GM10266 (cell line): ENCODE data around the gene TBX5.

Source experiments
- DNase-seq: peaks from one replicate; pipeline ENCODE4 v3.0.0; 2012; ENCODE audit errors: extremely low spot score
- CTCF ChIP-seq: IDR thresholded peaks from 2 replicates; pipeline ENCODE4 v1.5.1; 2012; ENCODE audit warnings: mild to moderate bottlenecking, low read depth; ENCODE audit not compliant: control insufficient read depth, insufficient read depth; ENCODE audit errors: missing control alignments

Gene TBX5

GRCh38 chr12:114408471-114408885 lies 2.5 kb upstream of the TBX5 start:
- DNase-seq, result no peak

GRCh38 chr12:114407842-114408411 lies 2.0 kb upstream of the TBX5 start:
- TF ChIP-seq CTCF, result no peak
- DNase-seq, result no peak

More at GRCh38 chr12:114408471-114408885, 2.5 kb upstream of the TBX5 start:
- no peak for TF ChIP-seq CTCF

GRCh38 chr12:114406984-114407841 lies 1.3 kb upstream of the TBX5 start:
- no peak for TF ChIP-seq CTCF
- DNase-seq, result peak; percentile 25

GRCh38 chr12:114406316-114406983 lies 506 bp upstream of the TBX5 start:
- TF ChIP-seq CTCF, result no peak
- peak; percentile 12 for DNase-seq

GRCh38 chr12:114404926-114405518 lies 922 bp downstream of the TBX5 start:
- TF ChIP-seq CTCF, result no peak
- DNase-seq, result peak; percentile 20

GRCh38 chr12:114404083-114404925 lies 1.6 kb downstream of the TBX5 start:
- peak; percentile 19 for DNase-seq
- TF ChIP-seq CTCF, result no peak
